Stimulated activated CD4-positive, alpha-beta T cell treated with anti-CD3 and anti-CD28 coated beads, Interleukin-15, amount 100 ng/mL, for 24 hours (primary cell): Measurements from ENCODE around the gene IL1A.

Experiments
- DNase-seq: peaks from one replicate; pipeline ENCODE4 v3.0.0-alpha.2; 2020

Gene IL1A

DNA sequence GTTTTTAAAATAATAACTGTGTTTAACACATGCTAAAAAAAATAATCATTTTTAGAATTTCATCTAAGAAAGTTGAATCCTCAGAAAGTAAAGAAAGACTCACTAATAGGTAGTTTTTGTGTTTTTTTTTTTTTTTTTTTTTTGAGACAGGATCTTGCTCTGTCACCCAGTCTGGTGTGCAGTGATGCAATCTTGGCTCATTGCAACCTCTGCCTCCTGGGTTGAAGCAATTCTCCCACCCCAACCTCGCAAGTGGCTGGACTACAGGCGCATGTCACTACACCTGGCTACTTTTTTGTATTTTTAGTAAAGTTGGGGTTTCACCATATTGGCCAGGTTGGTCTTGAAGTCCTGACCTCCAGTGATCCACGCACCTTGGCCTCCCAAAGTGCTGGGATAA, 27.0 kb downstream of the IL1A start:
- DNase-seq = no peak

GRCh38 chr2:112756207-112756606, 28.1 kb downstream of the IL1A start:
- no peak for DNase-seq

GRCh38 chr2:112755444-112755843, 28.8 kb downstream of the IL1A start:
- DNase-seq = no peak

- no peak for DNase-seq
Observed at GRCh38 chr2:112754564-112754963, 29.7 kb downstream of the IL1A start.

DNA sequence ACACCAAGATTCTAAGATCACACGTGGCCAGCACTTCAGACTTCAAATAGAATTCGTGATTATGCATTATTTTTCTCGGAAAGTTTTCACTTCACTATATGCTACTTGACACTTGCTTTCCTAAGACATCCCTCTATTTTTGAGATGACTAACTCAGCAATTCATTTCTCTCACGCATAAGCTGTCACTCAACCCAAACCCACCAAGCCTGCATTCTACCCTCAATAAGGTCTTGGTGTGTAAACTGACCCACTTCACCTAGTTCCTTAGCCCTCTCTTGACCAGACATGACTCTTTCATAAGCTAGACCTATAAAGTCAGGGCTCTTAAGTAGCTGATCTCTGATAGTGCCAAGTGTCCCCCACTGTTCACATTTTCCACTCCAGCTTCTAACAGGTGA, 31.6 kb downstream of the IL1A start:
- no peak for DNase-seq

DNA sequence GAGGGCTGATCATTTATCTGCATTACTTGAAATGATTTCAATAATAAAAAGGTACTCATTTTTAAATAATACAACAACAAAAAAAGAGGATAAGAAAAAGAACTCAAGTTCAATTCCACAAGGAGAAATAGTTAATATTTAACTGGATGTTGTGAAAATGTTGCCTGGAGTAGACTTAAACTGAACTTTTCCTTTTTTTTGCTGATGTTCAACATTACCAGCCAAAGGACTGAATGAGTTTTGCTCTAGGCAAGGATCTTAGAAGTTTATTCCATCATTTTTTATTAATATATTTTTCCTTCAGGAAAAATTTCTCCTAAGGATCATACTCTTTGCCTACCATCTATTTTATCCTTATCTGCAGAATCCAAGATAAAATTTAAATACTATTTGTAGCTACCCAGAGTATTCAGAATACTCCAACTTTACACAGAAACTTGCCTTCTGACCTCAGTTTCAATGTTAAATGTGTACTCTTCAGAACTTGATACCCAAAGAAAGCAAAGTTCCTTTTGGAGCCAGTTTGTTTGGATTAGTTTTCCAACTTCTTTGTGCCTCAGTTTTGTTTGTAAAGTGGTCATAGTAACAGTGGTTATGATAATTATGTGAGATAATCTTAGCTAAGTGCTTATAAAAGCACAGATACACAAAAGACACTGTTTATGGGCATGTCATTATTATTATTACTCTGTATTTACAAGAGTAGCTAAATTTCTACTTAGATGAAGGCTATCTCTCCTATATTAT, 32.7 kb downstream of the IL1A start:
- no peak for DNase-seq

- DNase-seq = no peak
Observed at GRCh38 chr2:112750560-112750843, 33.8 kb downstream of the IL1A start.

- DNase-seq = peak; percentile 89
Observed at GRCh38 chr2:112749755-112750559, 34.3 kb downstream of the IL1A start.

DNA sequence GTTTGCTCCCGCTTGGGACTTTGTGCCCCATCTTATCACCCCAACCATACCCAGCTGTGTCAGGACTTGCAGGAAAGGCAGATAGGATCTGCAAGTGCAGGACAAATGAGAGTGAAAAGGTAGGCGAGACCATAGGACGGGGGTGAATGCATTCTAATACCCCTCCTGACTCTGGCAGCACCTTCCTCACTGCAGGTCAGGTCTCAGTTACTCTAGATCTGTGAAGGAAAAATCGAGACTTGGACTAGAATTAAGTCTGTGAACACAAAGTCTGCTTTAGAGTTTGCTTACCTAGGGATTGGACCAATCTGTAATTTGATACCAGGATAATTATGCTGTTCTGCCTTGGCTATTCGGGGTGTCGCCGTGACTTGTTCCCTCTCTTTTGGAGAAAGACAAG, 43.8 kb downstream of the IL1A start:
- no peak for DNase-seq

DNA sequence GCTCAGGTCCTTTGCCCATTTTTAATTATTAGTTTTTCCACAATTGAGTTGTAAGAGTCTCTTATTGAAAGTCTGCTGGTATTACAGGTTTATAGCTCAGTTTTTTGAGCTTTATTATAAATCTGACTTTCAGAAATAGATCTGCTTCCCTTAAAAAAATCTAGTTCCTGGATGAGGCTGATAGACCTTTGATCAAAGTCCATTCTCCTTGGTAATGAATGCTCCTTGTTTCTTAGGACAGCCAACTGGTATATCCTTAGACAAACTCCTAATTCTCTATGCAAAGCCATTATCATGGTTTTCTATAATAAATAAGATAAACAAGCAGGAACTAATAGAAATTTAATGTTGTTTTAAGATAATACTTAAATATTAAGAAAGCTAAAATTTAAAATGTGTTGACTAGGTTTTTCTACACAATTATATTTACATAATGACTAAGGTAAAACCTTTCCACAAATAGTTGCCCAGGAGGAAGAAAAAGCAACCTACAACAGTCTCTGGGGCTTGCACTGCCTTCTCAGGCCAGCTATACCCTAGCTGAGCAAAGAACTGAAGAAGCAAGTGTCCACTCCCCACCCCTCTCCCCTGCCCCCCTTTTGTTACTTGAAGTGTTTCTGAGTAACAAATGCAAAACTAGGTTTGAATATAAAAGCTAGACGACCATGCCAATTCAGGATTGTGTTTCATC, 46.6 kb downstream of the IL1A start:
- no peak for DNase-seq

- no peak for DNase-seq
Observed at GRCh38 chr2:112733871-112734270, 50.4 kb downstream of the IL1A start.

DNA sequence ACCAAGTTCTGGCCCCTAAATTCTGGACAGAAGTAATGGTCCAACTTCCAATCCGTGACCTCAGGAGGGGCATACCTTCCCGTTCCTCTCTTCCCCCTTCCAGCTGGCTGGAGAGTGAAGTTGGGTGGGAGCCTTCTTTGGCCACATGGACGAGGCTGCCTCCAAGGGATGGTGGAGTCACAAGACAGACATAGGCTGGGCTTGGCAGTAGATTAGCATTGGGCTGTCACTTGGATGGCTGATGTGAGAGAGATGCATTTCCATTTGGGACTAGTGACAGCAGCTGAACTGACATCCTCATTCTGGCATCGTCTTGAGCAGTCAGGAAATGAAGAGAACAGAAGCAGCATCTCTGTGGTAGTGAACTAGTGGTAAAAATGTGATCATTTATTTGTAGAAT, 50.8 kb downstream of the IL1A start:
- no peak for DNase-seq

DNA sequence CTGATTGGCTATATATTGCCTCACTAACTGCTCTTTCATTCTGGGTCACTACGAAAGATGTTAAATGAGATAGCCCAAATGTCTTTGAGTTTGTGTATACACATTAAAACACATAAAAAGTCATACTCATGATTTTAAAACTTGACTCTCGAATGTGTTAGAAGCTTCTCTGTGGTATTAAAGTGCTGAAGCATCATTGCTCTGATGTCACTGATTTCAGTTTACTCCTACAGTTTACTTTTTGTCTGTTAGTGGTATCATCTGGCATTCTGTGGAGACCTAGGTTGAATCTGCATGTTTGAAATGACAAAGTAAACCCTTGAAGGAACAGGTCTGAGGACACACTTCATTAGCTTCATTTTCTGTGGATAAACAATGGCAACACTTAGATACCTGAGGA, 52.8 kb downstream of the IL1A start:
- no peak for DNase-seq

GRCh38 chr2:112730791-112731190, 53.5 kb downstream of the IL1A start:
- no peak for DNase-seq

- no peak for DNase-seq
Observed at GRCh38 chr2:112730216-112730615, 54.1 kb downstream of the IL1A start.

DNA sequence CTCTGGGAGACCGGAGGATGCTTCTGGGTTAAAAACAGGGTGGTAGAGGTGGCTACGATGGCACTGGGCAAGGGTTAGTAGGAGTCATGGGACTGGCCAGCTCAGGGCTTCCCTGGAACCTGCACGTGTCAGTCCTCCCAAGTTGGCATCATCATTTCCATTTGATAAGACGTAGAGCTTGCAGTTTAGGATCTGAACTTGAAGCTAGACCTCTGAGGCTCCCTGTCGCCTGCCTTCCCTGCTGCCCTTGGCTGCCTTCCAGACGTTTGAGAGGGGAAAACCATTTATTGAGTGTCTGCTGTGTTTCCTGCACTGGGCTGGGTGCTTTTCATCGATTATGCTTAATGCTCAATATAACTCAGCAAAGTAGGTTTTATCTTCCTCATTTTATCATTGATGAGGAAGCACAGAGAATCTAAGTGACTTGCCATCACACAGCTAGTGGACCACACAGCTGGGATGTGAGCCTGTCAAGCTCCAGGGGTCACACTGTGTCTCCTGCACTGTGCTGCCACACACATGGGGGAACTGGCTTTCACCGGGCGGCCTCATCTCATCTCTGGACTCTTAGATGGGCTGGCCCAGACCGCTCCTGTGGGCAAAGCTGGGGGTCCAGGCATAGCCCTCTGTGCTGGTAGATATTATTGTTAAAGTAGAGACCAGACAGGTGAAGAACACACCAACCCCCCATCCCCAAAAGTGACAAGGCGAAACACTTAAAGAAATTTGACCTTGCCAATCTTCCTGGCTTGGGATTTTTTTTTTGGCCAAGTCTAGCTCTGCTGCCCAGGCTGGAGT, 55.7 kb downstream of the IL1A start:
- no peak for DNase-seq

DNA sequence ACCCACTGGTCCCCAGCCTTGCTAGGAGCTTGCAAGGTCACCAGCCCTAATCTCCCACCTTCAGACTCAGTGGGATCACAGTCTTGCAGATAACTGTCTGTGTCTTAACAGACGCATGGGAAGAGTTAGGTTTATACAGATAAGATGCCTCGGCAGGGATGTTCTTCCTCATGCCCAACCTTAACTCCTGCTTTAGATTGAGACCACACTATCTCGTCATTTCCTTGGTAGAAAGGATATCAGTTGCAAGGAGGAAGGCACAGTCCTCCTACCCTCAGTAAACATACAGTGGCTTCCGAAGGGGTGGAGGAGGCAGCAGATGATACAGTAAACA, 56.3 kb downstream of the IL1A start:
- DNase-seq = no peak

DNA sequence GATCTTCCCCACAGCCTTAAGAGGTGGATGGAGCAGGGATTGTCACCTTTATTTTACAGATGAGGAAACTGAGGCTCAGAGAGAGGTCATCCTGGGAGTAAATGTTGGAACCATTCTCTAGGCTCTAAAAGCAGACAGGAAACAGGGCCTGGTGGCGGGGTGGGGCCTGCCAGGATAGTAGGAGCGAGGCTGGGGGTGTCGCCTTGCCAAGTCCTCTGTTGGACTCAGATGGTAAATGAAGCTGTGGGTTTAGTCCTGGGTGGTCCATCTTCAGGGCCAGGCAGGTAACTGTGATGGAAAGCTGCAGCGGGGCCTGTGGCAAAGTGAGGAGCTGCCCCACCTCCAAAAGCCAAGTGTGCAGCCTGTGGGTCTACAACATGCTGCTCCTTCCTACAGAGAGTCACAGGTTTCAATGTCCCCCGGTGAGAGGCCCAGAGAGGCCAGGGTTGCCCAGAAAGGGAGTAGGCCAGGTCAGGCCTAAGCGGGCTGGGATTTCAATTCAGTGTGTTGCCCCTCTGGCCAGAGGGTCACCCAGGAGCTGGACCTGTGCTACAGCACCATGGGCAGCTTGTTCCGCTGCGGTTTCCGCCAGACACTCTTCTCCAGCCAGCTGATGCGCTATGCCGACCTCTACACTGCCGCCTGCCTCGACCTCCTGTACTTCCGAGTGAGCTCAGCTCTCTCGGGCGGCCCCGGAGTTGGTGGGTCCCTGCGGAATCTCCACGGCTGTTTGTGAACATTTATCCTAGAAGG, 56.8 kb downstream of the IL1A start:
- no peak for DNase-seq

DNA sequence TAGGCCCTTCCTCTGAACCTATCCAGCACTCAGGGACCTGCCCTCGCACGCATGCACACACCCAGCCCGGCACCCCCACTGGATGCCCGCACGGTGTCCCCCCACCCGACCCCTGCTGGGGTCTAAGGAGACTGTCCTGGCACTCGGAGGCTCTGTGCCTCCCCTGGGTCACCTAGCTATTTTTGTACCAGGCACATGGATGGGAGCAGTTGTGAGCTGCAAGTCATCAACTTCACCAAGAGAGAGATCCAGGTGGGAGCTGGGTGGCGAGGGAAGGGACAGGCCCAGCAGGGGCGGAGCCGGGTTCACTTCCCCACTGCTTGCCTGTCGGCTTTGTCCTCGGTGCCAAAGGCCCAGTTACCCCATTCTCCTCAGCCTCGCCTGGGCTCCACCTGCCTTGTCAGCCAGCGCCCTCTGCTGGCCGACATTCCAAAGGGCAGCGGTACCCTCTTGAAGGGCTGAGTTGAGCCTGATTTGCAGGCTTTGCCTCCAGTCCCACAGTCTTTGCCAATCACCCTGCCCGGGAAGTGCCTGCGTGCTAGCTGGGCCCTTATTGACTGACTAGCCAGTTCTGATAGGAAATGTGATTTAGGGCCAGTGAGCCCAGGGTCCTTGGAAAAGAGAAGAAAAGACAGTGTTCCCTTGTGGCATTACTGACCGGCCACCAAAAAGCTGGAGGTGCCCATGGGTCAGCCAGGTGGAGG, 57.7 kb downstream of the IL1A start:
- DNase-seq = peak; percentile 91

- DNase-seq = no peak
Observed at GRCh38 chr2:112725545-112726457, 58.5 kb downstream of the IL1A start.
